HG02763 (cell line): ENCODE measurements around the gene CPHXL2.
A peak's percentile ranks its signal among the peaks of the same experiment; 100 is the strongest.

Experiments used
- ATAC-seq: cut with Tn5 transposase; IDR thresholded peaks from one replicate; pipeline ENCODE4 v1.9.1; 2021; ENCODE audit warnings: mild to moderate bottlenecking, moderate library complexity; ENCODE audit not compliant: unreplicated experiment

CPHXL2 gene

DNA sequence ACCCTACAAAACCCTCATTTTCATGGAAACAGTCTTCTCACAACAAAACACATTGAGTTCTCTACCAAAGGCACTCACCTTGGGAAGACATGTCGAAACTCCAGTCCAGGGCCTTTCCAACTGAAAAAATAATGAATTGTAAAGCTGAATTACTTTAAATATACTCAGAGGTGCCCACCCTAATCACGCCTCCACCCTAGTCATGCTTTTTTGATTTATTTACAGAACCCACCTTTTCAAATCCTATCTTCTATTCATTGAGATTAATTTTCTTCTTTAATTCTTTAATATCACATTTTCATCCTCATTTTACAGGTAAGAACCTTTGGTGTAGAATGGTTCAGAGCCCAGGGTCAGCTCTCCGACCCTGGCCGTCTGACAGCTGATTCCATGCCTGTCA lies at the start of gene CPHXL2:
Gene CPHXL2, minus strand, starts transcription at position 101 of the 400 bp plus-strand sequence. Its CDS starts 10 bp downstream, at position 91.
- no peak for ATAC-seq

GRCh38 chr16:75726390-75726789 lies 49.6 kb upstream of the CPHXL2 start, which contains the start of gene CPHXL:
Gene CPHXL, minus strand, starts transcription at chr16:75726490. Its CDS starts 48 bp downstream, at chr16:75726442.
- no peak for ATAC-seq

DNA sequence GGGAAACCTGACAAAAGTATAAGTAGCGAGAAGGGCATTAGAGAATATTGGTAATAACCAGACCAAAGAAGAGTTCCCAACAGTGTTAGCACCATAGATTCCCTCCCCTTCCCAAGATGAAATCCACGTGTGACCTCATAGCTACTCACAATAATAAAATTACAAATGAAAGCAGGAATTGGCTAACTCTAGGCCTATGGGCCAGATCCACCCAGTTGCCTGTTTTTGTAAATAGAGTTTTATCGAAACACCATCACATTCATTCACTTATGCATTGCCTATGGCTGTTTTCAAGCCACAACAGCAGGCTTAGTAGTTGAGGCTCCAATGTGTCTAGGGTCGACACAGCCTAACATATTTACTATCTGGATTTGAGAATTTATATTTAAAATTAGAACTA lies 41.6 kb upstream of the CPHXL2 start:
- no peak for ATAC-seq

DNA sequence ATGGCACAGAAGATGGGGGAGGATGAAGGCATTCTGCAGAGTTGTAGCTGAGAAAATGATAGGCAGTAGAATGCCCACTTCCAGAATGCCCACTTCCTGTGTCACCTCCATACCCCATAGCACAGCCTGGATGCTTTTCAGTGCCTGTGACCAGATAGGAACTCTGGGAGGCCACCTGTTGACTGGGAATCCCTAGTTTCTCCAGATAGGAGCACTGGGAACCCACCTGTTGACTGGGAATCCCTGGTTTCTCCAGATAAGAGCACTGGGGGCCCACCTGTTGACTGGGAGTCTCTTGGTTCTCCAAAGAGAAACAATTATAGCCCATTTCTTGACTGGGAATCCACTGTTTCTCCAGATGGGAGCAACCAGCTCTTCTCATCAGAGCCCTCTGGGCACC lies 37.9 kb upstream of the CPHXL2 start:
- ATAC-seq = no peak

GRCh38 chr16:75710344-75710743 lies 33.5 kb upstream of the CPHXL2 start:
- no peak for ATAC-seq

DNA sequence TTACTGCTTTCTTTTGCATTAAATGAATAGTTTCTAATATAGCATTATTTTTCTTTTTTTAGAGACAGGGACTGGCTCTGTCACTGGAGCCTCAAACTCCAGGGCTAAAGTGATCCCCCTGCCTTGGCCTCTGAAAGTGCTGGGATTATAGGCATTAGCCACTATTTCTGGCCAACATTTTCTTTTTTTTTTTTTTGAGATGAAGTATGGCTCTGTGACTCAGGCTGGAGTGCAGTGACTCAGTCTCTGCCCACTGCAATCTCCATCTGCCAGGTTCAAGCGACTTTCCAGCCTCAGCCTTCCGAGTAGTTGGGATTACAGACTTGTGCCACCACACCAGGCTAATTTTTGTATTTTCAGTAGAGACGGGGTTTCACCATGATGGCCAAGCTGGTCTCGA lies 26.5 kb upstream of the CPHXL2 start:
- no peak for ATAC-seq

GRCh38 chr16:75702242-75702641 lies 25.4 kb upstream of the CPHXL2 start:
- no peak for ATAC-seq

- no peak for ATAC-seq
These were observed 24.6 kb upstream of the CPHXL2 start, which contains the start of gene DUXB for GRCh38 chr16:75701361-75701760. Gene DUXB, minus strand, starts transcription at chr16:75701461. Its CDS starts 43 bp downstream, at chr16:75701418.

DNA sequence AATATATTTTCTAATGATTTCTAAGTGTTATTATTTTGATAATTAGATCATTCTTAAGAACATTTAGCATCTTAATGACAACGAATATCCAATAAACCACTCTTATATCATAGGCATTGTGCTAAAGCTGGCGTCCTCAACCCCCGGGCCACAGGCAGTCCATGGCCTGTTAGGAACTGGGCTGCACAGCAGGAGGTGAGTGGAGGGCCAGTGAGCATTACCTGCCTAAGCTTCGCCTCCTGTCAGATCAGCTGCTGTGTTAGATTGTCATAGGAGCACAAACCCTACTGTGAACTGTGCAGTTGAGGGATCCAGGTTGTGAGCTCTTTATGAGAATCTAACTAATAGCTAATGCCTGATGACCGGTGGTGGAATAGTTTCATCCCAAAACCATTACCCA lies 20.8 kb upstream of the CPHXL2 start:
- no peak for ATAC-seq

GRCh38 chr16:75695708-75696107 lies 18.9 kb upstream of the CPHXL2 start:
- ATAC-seq = no peak

- no peak for ATAC-seq
These were observed 10.6 kb upstream of the CPHXL2 start for GRCh38 chr16:75687361-75687760.

- ATAC-seq = no peak
These were observed 5.5 kb upstream of the CPHXL2 start for GRCh38 chr16:75682308-75682707.

- ATAC-seq = no peak
These were observed 2.6 kb upstream of the CPHXL2 start for GRCh38 chr16:75679366-75679765.

GRCh38 chr16:75667503-75667902 lies 9.3 kb downstream of the CPHXL2 start:
- ATAC-seq = no peak

GRCh38 chr16:75660726-75661302 lies 16.0 kb downstream of the CPHXL2 start:
- ATAC-seq = no peak

DNA sequence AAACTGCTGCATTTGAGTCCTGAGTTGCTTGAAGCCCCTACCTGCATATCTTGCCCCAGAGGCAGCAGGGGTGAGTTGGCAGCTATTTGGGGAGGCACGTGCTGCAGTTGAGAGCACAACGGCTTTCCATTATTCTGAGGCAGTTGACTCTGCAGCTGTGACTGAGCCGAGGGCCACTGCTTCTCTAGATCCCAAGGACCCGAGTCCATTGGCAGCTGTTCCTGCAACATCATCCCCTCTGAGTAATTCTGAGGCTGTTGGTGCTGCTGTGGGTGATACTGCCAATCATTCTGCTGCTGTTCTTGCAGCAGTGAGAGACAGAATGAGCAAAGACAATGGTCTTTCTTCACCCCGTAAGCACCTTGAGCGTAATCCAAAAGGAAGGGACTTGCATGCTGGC lies 16.5 kb downstream of the CPHXL2 start:
- ATAC-seq = no peak

- no peak for ATAC-seq
These were observed 18.6 kb downstream of the CPHXL2 start for GRCh38 chr16:75658175-75658574.

- no peak for ATAC-seq
These were observed 22.9 kb downstream of the CPHXL2 start for GRCh38 chr16:75653922-75654321.

DNA sequence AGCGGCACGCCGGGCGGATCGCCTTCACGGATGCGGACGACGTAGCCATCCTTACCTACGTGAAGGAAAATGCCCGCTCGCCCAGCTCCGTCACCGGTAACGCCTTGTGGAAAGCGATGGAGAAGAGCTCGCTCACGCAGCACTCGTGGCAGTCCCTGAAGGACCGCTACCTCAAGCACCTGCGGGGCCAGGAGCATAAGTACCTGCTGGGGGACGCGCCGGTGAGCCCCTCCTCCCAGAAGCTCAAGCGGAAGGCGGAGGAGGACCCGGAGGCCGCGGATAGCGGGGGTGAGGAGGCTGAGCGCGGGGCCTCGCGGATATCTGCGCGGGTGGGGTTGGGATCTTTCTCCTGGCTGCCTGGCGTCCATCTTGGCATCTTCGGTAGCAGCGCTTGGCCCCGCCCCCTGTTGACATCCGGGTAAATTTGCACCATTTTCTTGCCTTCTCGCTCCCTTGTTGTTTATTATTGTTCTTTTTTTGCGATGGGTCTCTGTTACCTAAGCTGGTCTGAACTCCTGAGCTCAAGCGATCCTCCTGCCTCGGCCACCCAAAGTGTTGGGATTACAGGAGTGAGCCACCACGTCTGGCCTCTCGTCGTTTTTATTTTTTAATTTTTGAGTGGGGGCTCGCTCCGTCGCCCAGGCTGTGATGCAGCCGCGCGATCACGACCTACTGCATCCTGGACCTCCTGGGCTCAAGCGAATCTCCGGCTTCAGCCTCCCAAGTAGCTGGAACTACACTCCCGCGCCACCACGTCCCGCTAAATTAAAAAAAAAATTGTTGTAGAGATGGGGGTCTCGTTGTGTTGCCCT lies 28.3 kb downstream of the CPHXL2 start:
- peak; percentile 28 for ATAC-seq

DNA sequence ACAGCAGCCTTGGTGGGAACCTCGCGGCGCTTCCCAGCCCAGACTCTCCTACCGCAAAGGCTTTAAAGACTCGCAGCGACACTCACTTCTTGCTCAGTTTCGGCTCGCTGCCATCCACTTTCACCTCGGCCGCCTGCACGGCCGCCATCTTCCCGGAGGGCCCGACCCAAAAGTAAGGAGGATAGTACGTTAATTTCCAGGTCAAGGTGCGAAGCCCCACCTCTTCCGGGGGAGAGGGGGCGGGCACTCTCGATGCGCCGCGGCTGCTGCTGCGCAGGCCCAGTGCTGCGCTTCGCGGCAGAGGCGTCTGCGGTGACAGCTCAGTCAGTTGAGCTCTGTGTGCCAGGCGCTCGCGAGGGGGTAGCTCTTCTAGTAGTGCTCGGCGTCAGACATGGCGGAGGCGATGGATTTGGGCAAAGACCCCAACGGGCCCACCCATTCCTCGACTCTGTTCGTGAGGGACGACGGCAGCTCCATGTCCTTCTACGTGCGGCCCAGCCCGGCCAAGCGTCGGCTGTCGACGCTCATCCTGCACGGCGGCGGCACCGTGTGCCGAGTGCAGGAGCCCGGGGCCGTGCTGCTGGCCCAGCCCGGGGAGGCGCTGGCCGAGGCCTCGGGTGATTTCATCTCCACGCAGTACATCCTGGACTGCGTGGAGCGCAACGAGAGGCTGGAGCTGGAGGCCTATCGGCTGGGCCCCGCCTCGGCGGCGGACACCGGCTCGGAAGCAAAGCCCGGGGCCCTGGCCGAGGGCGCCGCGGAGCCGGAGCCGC lies 29.1 kb downstream of the CPHXL2 start, which contains the start of the genes KARS1 and TERF2IP:
Gene KARS1, minus strand, starts transcription at position 174 of the 773 bp plus-strand sequence. Its CDS starts 26 bp downstream, at position 148.
Gene TERF2IP, plus strand, starts transcription at position 282 of the 773 bp plus-strand sequence. Its CDS starts 110 bp downstream, at position 392.
- peak; percentile 85 for ATAC-seq

DNA sequence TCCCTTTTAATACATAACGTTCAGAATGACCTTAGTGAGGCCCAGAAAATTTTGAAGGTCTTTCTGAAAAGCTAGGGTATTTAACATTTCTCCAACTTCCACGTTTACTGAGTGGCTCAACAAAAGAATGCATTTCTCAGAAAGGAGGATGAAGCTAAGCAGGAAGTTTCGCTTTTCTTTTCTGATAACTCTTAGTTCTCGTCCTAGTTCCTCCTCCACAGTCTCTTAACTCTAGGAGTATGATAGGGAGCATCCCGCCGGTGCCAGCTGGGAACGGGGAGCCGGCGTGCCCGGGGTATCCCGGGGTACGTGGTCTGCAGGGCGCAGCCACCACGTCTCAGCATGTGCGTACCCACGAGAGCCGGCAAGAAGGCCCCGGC lies 29.7 kb downstream of the CPHXL2 start:
- ATAC-seq = peak; percentile 18
